Smooth muscle cell (in vitro differentiated cells): ENCODE data around the gene CACNG6. TPM values are rescaled to one million over a fixed set of nuclear protein-coding genes. Genes with fewer than 3 reads are reported as not detected.

Experiments used
- DNase-seq: peaks from one replicate; lab custom pipeline; 2025; ENCODE audit not compliant: unreplicated experiment; lab: John Stamatoyannopoulos, UW
- H2AFZ ChIP-seq: fragments of 200-600 bp; sonication (generic); 2 replicates; pipeline ENCODE4 v1.6.0; 2016; ENCODE audit warnings: antibody characterized with exemption, low read depth, mild to moderate bottlenecking
- H3F3A ChIP-seq: fragments of 200-600 bp; sonication (generic); 2 replicates; pipeline ENCODE4 v1.6.0; 2017; ENCODE audit warnings: antibody characterized with exemption, low read depth
- H3K27ac ChIP-seq: fragments of 200-600 bp; sonication (generic); 2 replicates; pipeline ENCODE4 v1.5.1; 2016; ENCODE audit warnings: low read depth, mild to moderate bottlenecking
- H3K27me3 ChIP-seq: fragments of 200-600 bp; sonication (generic); 2 replicates; pipeline ENCODE4 v1.6.1; 2016; ENCODE audit warnings: low read depth, mild to moderate bottlenecking
- H3K36me3 ChIP-seq: fragments of 200-600 bp; sonication (generic); 2 replicates; pipeline ENCODE4 v1.5.1; 2016; ENCODE audit warnings: low read depth
- H3K4me1 ChIP-seq: fragments of 200-600 bp; sonication (generic); 2 replicates; pipeline ENCODE4 v1.5.1; 2016; ENCODE audit warnings: low read depth
- H3K4me2 ChIP-seq: fragments of 200-600 bp; sonication (generic); 2 replicates; pipeline ENCODE4 v1.6.0; 2016; ENCODE audit warnings: mild to moderate bottlenecking
- H3K4me3 ChIP-seq: fragments of 200-600 bp; sonication (generic); 2 replicates; pipeline ENCODE4 v1.5.1; 2016; ENCODE audit warnings: mild to moderate bottlenecking
- H3K79me2 ChIP-seq: fragments of 200-600 bp; sonication (generic); 2 replicates; pipeline ENCODE4 v1.6.0; 2016; ENCODE audit warnings: low read depth, mild to moderate bottlenecking
- H3K9ac ChIP-seq: fragments of 200-600 bp; sonication (generic); 2 replicates; pipeline ENCODE4 v1.6.0; 2016; ENCODE audit warnings: low read depth
- H3K9me3 ChIP-seq: fragments of 200-600 bp; sonication (generic); replicated peaks from 2 replicates; pipeline ENCODE4 v1.5.1; 2016; ENCODE audit warnings: low read depth
- H4K20me1 ChIP-seq: fragments of 200-600 bp; sonication (generic); 2 replicates; pipeline ENCODE4 v1.6.0; 2016; ENCODE audit warnings: low read depth
- CTCF ChIP-seq: fragments of 200-600 bp; sonication (generic); IDR thresholded peaks from 2 replicates; pipeline ENCODE4 v1.5.1; 2017; ENCODE audit warnings: borderline replicate concordance, mild to moderate bottlenecking, antibody characterized with exemption; ENCODE audit not compliant: insufficient read depth, poor library complexity, severe bottlenecking
- WGBS: methylation state at CpG from one replicate; pipeline ENCODE4 v1.1.7; 2016; ENCODE audit warnings: low lambda C conversion rate; 5-methylcytosine and 5-hydroxymethylcytosine counted together
- polyA plus RNA-seq: library from polyadenylated mRNA; unstranded; fragments of >200 nt; fragmentation: Nextera tagmentation; extraction: Ambion mirVana; gene quantifications from 2 replicates; pipeline ENCODE4 v1.2.1, GENCODE V29; 2016
- total RNA-seq: library from RNA; depleted of rRNA; stranded (reverse); fragments of >200 nt; gene quantifications from 2 replicates; pipeline ENCODE4 v1.2.3, GENCODE V29; 2014

The CACNG6 gene
- total and polyA plus RNA-seq, 2 experiments from 2014 or later: 0.13 TPM; not detected in 1

- Histone ChIP-seq H4K20me1 (no peaks in the 10 kb centered on the region), H3K36me3 (no peaks in the 10 kb centered on the region), H3F3A (no peaks in the 10 kb centered on the region), H3K4me2 (no peak overlapping the region), H3K4me1 (peaks cover 16% of the 10 kb centered on the region), H3K27me3 (peaks cover 69% of the 10 kb centered on the region), H3K27ac (no peak overlapping the region), H3K4me3 (no peak overlapping the region), H3K79me2 (no peaks in the 10 kb centered on the region), H3K9me3 (no peaks in the 10 kb centered on the region), H2AFZ (no peak overlapping the region), H3K9ac (no peak overlapping the region)
- no peak for TF ChIP-seq CTCF
- 5% methylated on average over 7 of the region's 14 CpGs for WGBS
- no peak for DNase-seq
Measured at GRCh38 chr19:53958168-53958571, 33.3 kb upstream of the CACNG6 start.

GRCh38 chr19:53958823-53959757 is 32.3 kb upstream of the CACNG6 start:
- WGBS: 10% methylated on average over 6 of the region's 22 CpGs
- no peak overlapping the region for H3K27ac ChIP-seq
- H3K4me3 ChIP-seq: no peak overlapping the region
- no peak for TF ChIP-seq CTCF
- H3K36me3 ChIP-seq: no peaks in the 10 kb centered on the region
- no peaks in the 10 kb centered on the region for H3K79me2 ChIP-seq
- H2AFZ ChIP-seq: no peak overlapping the region
- peaks cover 16% of the 10 kb centered on the region for H3K4me1 ChIP-seq
- H3K9ac ChIP-seq: no peak overlapping the region
- peaks cover 79% of the 10 kb centered on the region for H3K27me3 ChIP-seq
- no peaks in the 10 kb centered on the region for H3F3A ChIP-seq
- H4K20me1 ChIP-seq: no peaks in the 10 kb centered on the region
- H3K9me3 ChIP-seq: no peaks in the 10 kb centered on the region
- no peak overlapping the region for H3K4me2 ChIP-seq
- DNase-seq: no peak

GRCh38 chr19:53960187-53960586 is 31.2 kb upstream of the CACNG6 start:
- H3K27me3 ChIP-seq: peaks cover 90% of the 10 kb centered on the region

More at GRCh38 chr19:53960187-53960586, 31.2 kb upstream of the CACNG6 start:
- Histone ChIP-seq H3K79me2 (no peaks in the 10 kb centered on the region), H3K9me3 (no peaks in the 10 kb centered on the region), H3K36me3 (no peaks in the 10 kb centered on the region), H3K27ac (no peak overlapping the region), H3K4me1 (peaks cover 16% of the 10 kb centered on the region), H4K20me1 (no peaks in the 10 kb centered on the region), H3K4me3 (no peak overlapping the region), H2AFZ (no peak overlapping the region), H3K9ac (no peak overlapping the region), H3K4me2 (no peak overlapping the region), H3F3A (no peaks in the 10 kb centered on the region)
- TF ChIP-seq CTCF: no peak
- DNase-seq: no peak
- WGBS: 34% methylated on average over 10 of the region's 10 CpGs
